Fibroblast of lung (primary cell): ENCODE results near the gene IL12B. TPM values are rescaled to one million over a fixed set of nuclear protein-coding genes. Genes with fewer than 3 reads are reported as not detected.

Experiments used
- DNase-seq, 2 donors: peaks; one replicate each; pipeline versions ENCODE4 v3.0.0 to v3.0.0-alpha.2; 2010; ENCODE audit warnings: low read depth in 2 of 2
- H2AFZ ChIP-seq: 2 replicates; pipeline ENCODE4 v1.5.1; 2012; ENCODE audit warnings: low read length, control low read depth, inconsistent platforms
- H3K27ac ChIP-seq: 2 replicates; pipeline ENCODE4 v1.5.1; 2011; ENCODE audit warnings: low read length, control low read depth; ENCODE audit not compliant: insufficient read depth
- H3K27me3 ChIP-seq: 2 replicates; pipeline ENCODE4 v1.5.1; 2011; ENCODE audit warnings: mild to moderate bottlenecking, low read length; ENCODE audit not compliant: control insufficient read depth, insufficient read depth
- H3K36me3 ChIP-seq: 2 replicates; pipeline ENCODE4 v1.5.1; 2011; ENCODE audit warnings: low read length; ENCODE audit not compliant: control insufficient read depth, insufficient read depth
- H3K4me1 ChIP-seq: 2 replicates; pipeline ENCODE4 v1.5.1; 2011; ENCODE audit warnings: low read length; ENCODE audit not compliant: control insufficient read depth, insufficient read depth; ENCODE audit errors: extremely low read depth
- H3K4me2 ChIP-seq: 2 replicates; pipeline ENCODE4 v1.5.1; 2011; ENCODE audit warnings: low read length, control low read depth; ENCODE audit not compliant: insufficient read depth; ENCODE audit errors: extremely low read depth
- H3K4me3 ChIP-seq, 4 experiments: fragments of 200-600 bp in 1 of 4; sonication (generic) in 1 of 4; replicated peaks in 1 of 4; 2 replicates each; pipeline ENCODE4 v1.5.1; 2011 to 2016; ENCODE audit warnings: low read length in 4 of 4, low read depth in 3 of 4, mild to moderate bottlenecking in 3 of 4, control low read depth in 2 of 4, inconsistent platforms in 1 of 4, mixed read lengths in 1 of 4; ENCODE audit not compliant: insufficient read depth in 1 of 4; ENCODE audit errors: control extremely low read depth in 1 of 4
- H3K79me2 ChIP-seq: 2 replicates; pipeline ENCODE4 v1.5.1; 2012; ENCODE audit warnings: mild to moderate bottlenecking, low read length, inconsistent platforms; ENCODE audit not compliant: control insufficient read depth, insufficient read depth
- H3K9ac ChIP-seq: 2 replicates; pipeline ENCODE4 v1.5.1; 2011; ENCODE audit warnings: mild to moderate bottlenecking, low read length, control low read depth; ENCODE audit not compliant: insufficient read depth
- H3K9me3 ChIP-seq: 2 replicates; pipeline ENCODE4 v1.5.1; 2012; ENCODE audit warnings: low read depth, low read length; ENCODE audit not compliant: control insufficient read depth, insufficient read depth
- H4K20me1 ChIP-seq: 2 replicates; pipeline ENCODE4 v1.5.1; 2011; ENCODE audit warnings: low read length; ENCODE audit not compliant: control insufficient read depth, insufficient read depth; ENCODE audit errors: extremely low read depth
- EZH2 ChIP-seq: IDR thresholded peaks from 2 replicates; pipeline ENCODE4 v1.5.1; 2012; ENCODE audit warnings: low read length, control low read depth, mild to moderate bottlenecking; ENCODE audit errors: missing control alignments
- polyA plus RNA-seq, 2 donors: library from polyadenylated mRNA; depleted of rRNA in 1 of 2; stranded (reverse) in 1 of 2; unstranded in 1 of 2; fragments of >200 nt; gene quantifications; 2 replicates each; pipeline ENCODE4 v1.2.1, GENCODE V29; 2011 to 2012; ENCODE audit warnings: missing spikeins in 1 of 2
- total RNA-seq: library from RNA; depleted of rRNA; stranded (reverse); fragments of >200 nt; gene quantifications from 2 replicates; pipeline ENCODE4 v1.2.1, GENCODE V29; 2014
- TF ChIP-seq, protein P1 (sequence below), 2 donors: IDR thresholded peaks in 1 of 2; conservative IDR thresholded peaks in 1 of 2; 1 replicate in 1 of 2; 2 replicates in 1 of 2; pipeline ENCODE4 v1.5.1; 2011 to 2012; ENCODE audit warnings: low read length in 2 of 2, control low read depth in 1 of 2, inconsistent platforms in 1 of 2, low read depth in 1 of 2, mild to moderate bottlenecking in 1 of 2

The IL12B gene
- total and polyA plus RNA-seq, 2 donors (not counting 1 experiment from before 2014, with no cell fraction given): not detected

DNA sequence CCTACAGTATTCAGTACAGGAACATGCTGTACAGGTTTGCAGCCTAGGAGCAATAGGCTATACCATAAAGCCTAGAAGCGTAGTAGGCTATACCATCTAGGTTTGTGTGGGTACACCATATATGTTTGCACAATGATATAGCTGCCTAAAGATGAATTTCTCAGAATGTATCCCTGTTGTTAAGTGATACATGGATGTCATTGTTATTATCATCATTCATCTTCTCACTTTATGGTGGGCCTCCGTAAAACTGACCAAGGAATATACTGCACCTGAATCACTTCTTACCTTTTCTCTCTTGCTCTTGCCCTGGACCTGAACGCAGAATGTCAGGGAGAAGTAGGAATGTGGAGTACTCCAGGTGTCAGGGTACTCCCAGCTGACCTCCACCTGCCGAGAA is 11.8 kb downstream of the IL12B start:
- TF ChIP-seq EZH2: no peak
- TF ChIP-seq, protein P1, sequence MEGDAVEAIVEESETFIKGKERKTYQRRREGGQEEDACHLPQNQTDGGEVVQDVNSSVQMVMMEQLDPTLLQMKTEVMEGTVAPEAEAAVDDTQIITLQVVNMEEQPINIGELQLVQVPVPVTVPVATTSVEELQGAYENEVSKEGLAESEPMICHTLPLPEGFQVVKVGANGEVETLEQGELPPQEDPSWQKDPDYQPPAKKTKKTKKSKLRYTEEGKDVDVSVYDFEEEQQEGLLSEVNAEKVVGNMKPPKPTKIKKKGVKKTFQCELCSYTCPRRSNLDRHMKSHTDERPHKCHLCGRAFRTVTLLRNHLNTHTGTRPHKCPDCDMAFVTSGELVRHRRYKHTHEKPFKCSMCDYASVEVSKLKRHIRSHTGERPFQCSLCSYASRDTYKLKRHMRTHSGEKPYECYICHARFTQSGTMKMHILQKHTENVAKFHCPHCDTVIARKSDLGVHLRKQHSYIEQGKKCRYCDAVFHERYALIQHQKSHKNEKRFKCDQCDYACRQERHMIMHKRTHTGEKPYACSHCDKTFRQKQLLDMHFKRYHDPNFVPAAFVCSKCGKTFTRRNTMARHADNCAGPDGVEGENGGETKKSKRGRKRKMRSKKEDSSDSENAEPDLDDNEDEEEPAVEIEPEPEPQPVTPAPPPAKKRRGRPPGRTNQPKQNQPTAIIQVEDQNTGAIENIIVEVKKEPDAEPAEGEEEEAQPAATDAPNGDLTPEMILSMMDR (conservative IDR thresholded peaks at IDR 0.05 in 1 of 2, IDR thresholded peaks at IDR 0.05 in 1 of 2; ENCODE audit: low read depth in 1 of 2, low read length in 2 of 2): no peak
- no peak overlapping the region for H2AFZ ChIP-seq

DNA sequence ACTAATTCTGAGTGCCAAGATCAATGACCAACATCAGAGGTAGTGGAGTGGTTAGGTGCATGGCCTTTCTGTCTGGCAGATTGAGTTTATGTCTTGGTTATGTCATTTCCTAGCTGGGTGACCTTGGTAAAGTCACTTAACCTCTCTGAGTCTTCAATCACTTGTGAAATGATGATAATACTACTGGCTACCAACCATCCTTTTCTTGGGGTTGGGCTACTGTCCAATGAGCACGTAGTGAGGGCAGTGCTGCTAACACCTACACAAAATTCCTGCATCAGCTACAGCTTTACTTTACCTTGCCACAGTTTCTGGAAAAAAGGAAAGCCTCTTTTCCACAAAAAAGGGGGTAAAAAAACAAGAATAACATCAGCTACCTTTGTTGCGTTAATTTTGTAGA is 12.4 kb downstream of the IL12B start:
- TF ChIP-seq EZH2: no peak
- TF ChIP-seq, protein P1 (conservative IDR thresholded peaks at IDR 0.05 in 1 of 2, IDR thresholded peaks at IDR 0.05 in 1 of 2; ENCODE audit: low read depth in 1 of 2, low read length in 2 of 2): no peak
- Histone ChIP-seq H3K4me1 (no peaks in the 10 kb centered on the region), H2AFZ (no peak overlapping the region), H3K4me2 (no peak overlapping the region), H3K27ac (no peak overlapping the region), H3K79me2 (no peaks in the 10 kb centered on the region), H3K4me3 (no peak overlapping the region), H3K9ac (no peak overlapping the region), H3K27me3 (peaks cover 4% of the 10 kb centered on the region), H4K20me1 (no peaks in the 10 kb centered on the region), H3K36me3 (no peaks in the 10 kb centered on the region), H3K9me3 (no peaks in the 10 kb centered on the region)
- DNase-seq: no peak

More for the DNA sequence above, 11.8 kb downstream of the IL12B start:
- H3K9me3 ChIP-seq: no peaks in the 10 kb centered on the region
- no peaks in the 10 kb centered on the region for H3K4me1 ChIP-seq
- no peaks in the 10 kb centered on the region for H3K79me2 ChIP-seq
- no peak overlapping the region for H3K4me2 ChIP-seq
- no peak overlapping the region for H3K27ac ChIP-seq
- H3K27me3 ChIP-seq: peaks cover 3% of the 10 kb centered on the region
- DNase-seq: no peak
- H3K4me3 ChIP-seq: no peak overlapping the region
- H3K36me3 ChIP-seq: no peaks in the 10 kb centered on the region
- no peak overlapping the region for H3K9ac ChIP-seq
- no peaks in the 10 kb centered on the region for H4K20me1 ChIP-seq

DNA sequence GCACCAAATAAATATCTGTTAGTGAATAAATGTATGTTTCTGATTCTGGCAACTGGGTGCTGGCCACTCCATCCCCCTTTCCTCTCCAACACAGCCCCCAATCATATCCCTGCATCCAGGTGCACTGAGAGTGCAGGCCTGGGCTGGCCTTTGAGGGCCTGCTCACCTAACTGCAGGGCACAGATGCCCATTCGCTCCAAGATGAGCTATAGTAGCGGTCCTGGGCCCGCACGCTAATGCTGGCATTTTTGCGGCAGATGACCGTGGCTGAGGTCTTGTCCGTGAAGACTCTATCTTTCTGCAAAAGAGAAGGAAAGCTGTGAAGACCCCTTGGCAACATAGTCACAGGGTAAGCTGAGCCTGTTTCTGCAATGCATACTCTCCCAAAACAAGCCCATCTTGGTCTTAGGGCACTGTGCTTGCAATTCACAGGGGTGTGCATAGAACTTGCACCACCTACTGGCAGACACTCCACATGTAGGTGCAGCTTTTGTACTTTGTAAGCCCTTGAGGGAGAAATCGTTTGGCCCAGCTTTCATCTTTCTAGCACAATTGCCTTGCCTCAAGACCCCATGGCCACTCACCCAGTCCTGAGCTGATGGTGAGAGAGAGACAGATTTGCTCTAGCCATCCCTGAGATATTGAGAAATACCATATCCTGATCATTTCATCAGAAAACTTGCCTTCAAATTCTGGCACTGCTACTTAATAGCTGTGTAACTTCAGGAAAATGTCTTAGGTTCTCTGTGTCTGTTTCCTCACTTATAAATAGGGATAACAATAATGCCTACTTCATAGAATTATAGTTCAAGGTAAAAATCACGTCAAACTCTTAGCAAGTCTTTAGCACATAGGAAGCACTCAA is 13.5 kb downstream of the IL12B start:
- peak; percentile 57 to 76 for DNase-seq

More for the DNA sequence above, 13.5 kb downstream of the IL12B start:
- Histone ChIP-seq H3K36me3 (no peaks in the 10 kb centered on the region), H4K20me1 (no peaks in the 10 kb centered on the region), H2AFZ (no peak overlapping the region), H3K9ac (no peak overlapping the region), H3K4me2 (no peak overlapping the region), H3K27me3 (peaks cover 7% of the 10 kb centered on the region), H3K4me3 (no peak overlapping the region), H3K9me3 (no peaks in the 10 kb centered on the region), H3K27ac (no peak overlapping the region), H3K79me2 (no peaks in the 10 kb centered on the region), H3K4me1 (no peaks in the 10 kb centered on the region)
- TF ChIP-seq EZH2: no peak
- TF ChIP-seq, protein P1 (conservative IDR thresholded peaks at IDR 0.05 in 1 of 2, IDR thresholded peaks at IDR 0.05 in 1 of 2; ENCODE audit: low read depth in 1 of 2, low read length in 2 of 2): peak; percentile 67 to 88
